HL-60 (cell line): Measurements from ENCODE around the gene CNN3.

Experiments used
- CTCF ChIP-seq: IDR thresholded peaks from one replicate; pipeline ENCODE4 v1.5.1; 2011; ENCODE audit warnings: low read length, control low read depth, inconsistent platforms; ENCODE audit not compliant: insufficient read depth
- POLR2AphosphoS5 ChIP-seq: IDR thresholded peaks from 2 replicates; pipeline ENCODE4 v1.6.1; 2012; ENCODE audit warnings: low read depth

GRCh38 chr1:94928293-94928939, 1.5 kb upstream of the CNN3 start:
- TF ChIP-seq CTCF (no peak), POLR2AphosphoS5 (no peak)
